CD4-positive, CD25-positive, alpha-beta regulatory T cell (primary cell): ENCODE results near the gene CD69. TPM values are rescaled to one million over a fixed set of nuclear protein-coding genes. Genes with fewer than 3 reads are reported as not detected.

Experiments
- polyA plus RNA-seq, 4 donors: library from polyadenylated mRNA; unstranded; fragments of 300-500 nt; fragmentation: Illumina TruSeq; gene quantifications; one replicate each; pipeline ENCODE4 v1.2.3, GENCODE V29; 2021
- total RNA-seq: library from RNA; stranded (reverse); gene quantifications from one replicate; pipeline ENCODE4 v1.2.3, GENCODE V29; 2022

Gene CD69
- total and polyA plus RNA-seq, 5 donors from 2014 or later, result 189 to 1,130 (median 252) TPM

Other genes starting within 250 kb of the CD69 start
- gene KLRB1, start 153.0 kb downstream of the CD69 start, total RNA-seq, result 17.6 TPM
- 10 to 100 TPM; 14.4 to 30.5 (median 24.3) TPM for gene KLRB1, start 153.0 kb downstream of the CD69 start, polyA plus RNA-seq
- gene CLEC2D, start 91.2 kb downstream of the CD69 start, total RNA-seq, result 219 TPM
- gene CLEC2D, start 91.2 kb downstream of the CD69 start, polyA plus RNA-seq, result 100 to 1,000 TPM; 223 to 312 (median 247) TPM
- 0.84 TPM for gene CLECL1, start 27.8 kb downstream of the CD69 start, total RNA-seq
- gene CLECL1, start 27.8 kb downstream of the CD69 start, polyA plus RNA-seq, result not detected
- gene KLRF1, start 66.6 kb upstream of the CD69 start, total RNA-seq, result not detected
- gene KLRF1, start 66.6 kb upstream of the CD69 start, polyA plus RNA-seq, result under 1 TPM; 0.49 to 0.78 (median 0.71) TPM
- 90.8 TPM for gene CLEC2B, start 108.5 kb upstream of the CD69 start, total RNA-seq
- 10 to 100 TPM; 32.8 to 55.3 (median 45.7) TPM for gene CLEC2B, start 108.5 kb upstream of the CD69 start, polyA plus RNA-seq
- not detected for gene KLRF2, start 120.6 kb upstream of the CD69 start, total RNA-seq
- gene KLRF2, start 120.6 kb upstream of the CD69 start, polyA plus RNA-seq, result not detected
- not detected for gene CLEC2A, start 171.5 kb upstream of the CD69 start, total RNA-seq
- not detected for gene CLEC2A, start 171.5 kb upstream of the CD69 start, polyA plus RNA-seq
- gene CLEC12A, start 210.5 kb upstream of the CD69 start, total RNA-seq, result not detected
- 1 to 10 TPM in 1 of 4 donors, under 1 TPM in 1, not detected in 2; 0.27 to 1.0 TPM for gene CLEC12A, start 210.5 kb upstream of the CD69 start, polyA plus RNA-seq
- 2.6 TPM for gene CLEC1B, start 238.2 kb upstream of the CD69 start, total RNA-seq
- gene CLEC1B, start 238.2 kb upstream of the CD69 start, polyA plus RNA-seq, result not detected
- gene CLEC12B, start 249.7 kb upstream of the CD69 start, total RNA-seq, result not detected
- gene CLEC12B, start 249.7 kb upstream of the CD69 start, polyA plus RNA-seq, result not detected